SKM-1 (cell line): Measurements from ENCODE around the gene ENTHD1.
"Not testable (repeated sequence)": the region's sequence is repeated elsewhere in the genome, so short reads cannot be mapped to it uniquely, and the experiment has no call there.

Source experiments
- DNase-seq: peaks from one replicate; lab custom pipeline; 2025; ENCODE audit not compliant: unreplicated experiment; lab: John Stamatoyannopoulos, UW

The ENTHD1 gene

DNA sequence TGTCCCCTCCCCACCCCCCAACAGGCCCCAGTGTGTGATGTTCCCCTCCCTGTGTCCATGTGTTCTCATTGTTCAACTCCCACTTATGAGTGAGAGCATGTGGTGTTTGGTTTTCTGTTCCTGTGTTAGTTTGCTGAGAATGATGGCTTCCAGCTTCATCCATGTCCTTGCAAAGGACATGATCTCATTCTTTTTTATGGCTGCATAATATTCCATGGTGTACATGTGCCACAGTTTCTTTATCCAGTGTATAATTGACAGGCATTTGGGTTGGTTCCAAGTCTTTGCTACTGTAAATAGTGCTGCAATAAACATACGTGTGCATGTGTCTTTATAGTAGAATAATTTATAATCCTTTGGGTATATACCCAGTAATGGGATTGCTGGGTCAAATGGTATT lies 159.5 kb downstream of the ENTHD1 start:
- not testable (repeated sequence) for DNase-seq

GRCh38 chr22:39733191-39733590 lies 160.4 kb downstream of the ENTHD1 start:
- no peak for DNase-seq

- DNase-seq, result no peak
Measured at GRCh38 chr22:39732625-39733024, 160.9 kb downstream of the ENTHD1 start.

- no peak for DNase-seq
Measured at GRCh38 chr22:39731881-39732555, 161.5 kb downstream of the ENTHD1 start.

GRCh38 chr22:39731481-39731880 lies 162.1 kb downstream of the ENTHD1 start:
- no peak for DNase-seq

- DNase-seq, result no peak
Measured at GRCh38 chr22:39729141-39729934, 164.2 kb downstream of the ENTHD1 start.

DNA sequence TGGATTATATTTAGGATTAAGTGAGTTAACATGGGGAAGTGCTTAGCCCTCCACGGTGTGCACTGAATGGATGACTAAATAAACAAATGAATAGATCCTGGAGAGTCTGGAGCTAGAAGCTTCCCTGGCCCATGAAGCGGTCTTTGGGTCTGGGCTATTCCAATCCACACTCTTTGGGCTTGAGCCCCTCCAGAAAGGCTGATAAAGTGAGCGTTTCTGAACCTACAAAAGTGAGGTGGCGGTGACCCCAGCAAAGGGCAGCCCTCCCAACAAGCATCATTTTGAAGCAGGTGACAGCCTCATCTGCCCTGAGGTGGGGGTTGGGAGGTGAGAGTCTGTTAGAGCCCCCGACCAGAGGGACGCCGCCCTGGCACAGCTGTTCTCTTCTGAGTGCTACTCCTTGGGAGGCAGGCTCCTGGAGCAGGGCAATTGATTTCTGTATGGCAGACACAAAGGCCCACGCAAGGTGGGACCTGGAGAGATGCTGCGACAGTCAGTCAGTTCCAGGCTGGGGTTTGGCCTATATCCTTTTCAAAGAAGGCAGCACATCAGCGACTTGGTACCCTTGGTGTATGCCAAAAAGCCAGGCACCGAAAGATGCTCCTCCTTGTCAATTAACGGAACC lies 165.2 kb downstream of the ENTHD1 start:
- no peak for DNase-seq

- DNase-seq, result no peak
Measured at GRCh38 chr22:39727541-39727940, 166.0 kb downstream of the ENTHD1 start.

- DNase-seq, result no peak
Measured at GRCh38 chr22:39725351-39726035, 168.1 kb downstream of the ENTHD1 start.

- DNase-seq, result no peak
Measured at GRCh38 chr22:39724857-39725256, 168.7 kb downstream of the ENTHD1 start.

- DNase-seq, result no peak
Measured at GRCh38 chr22:39724390-39724789, 169.2 kb downstream of the ENTHD1 start.

DNA sequence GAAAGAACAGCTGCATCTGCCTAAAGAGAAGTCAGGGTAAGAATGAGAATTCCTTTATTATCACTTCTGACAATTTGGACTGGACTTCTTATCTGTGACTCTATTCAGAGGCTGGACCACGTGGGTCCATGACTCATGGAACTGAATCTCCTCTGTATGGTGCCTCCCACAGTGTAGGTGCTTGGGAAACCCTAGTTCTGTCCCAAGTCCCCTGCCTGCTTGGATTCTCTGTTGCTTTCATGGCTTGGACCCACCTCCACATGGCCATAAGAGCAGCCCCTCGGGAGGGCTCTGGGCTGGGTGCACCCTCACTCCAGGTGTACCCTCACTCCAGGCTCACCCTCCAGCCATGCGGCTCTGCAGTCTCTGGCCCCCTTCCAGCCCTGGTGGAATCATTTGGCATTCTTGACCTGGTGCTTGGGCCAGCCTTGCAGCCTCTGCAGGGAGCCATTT lies 169.6 kb downstream of the ENTHD1 start:
- DNase-seq, result no peak

- DNase-seq, result no peak
Measured at GRCh38 chr22:39723463-39723862, 170.1 kb downstream of the ENTHD1 start.

- no peak for DNase-seq
Measured at GRCh38 chr22:39722501-39722900, 171.1 kb downstream of the ENTHD1 start.

DNA sequence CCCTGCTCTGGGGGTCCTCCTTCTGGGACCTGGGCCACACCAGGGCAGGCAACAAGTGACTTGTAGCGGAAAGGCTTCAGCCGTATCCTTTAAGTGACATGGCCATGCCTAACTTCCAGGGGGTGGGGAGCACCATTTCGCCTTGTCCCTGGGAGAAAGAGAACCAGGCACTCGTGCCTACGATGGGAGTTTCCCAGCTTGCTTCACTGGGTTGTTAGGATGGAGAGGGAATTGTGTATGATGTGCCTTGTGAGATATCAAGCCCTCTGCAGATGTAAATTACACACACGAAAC lies 171.6 kb downstream of the ENTHD1 start:
- no peak for DNase-seq

DNA sequence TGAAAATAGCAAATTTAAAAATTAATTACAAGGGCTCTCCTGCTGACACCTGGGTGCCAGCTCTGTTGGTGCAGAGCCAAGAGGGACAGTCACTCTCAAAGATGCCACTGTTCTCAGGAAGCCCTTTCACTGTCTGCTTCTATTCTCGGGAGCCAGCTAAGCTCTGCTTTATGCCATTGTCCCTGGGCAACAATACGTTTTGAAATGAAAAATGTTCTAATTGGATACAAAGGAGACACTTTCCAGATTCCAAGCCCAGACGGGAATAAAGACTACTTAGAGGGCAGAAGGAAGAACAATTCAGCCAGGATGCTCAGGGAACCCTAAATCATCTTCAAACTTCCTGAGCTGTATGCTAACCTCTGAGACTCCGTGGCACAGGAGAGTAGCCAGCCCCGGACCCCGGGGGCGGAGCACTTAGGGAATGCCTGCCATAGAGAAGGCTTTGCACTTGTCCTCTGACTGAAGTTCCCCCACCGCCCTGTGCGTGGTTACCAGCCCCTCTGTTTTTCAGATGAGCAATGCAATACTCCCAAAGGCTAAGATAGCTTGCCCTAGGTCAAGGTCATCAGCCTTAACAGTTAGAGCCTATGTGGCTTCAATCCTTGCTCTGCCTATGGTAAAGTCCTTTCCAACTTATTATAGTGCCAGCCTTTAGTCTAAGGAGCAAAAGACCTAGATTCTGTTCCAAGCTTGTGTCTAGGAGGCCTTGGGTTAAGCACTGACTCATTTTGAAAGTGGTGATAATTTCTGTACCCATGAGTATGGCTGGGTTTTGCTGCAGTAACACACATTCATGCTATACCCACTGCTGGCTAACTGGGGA lies 172.1 kb downstream of the ENTHD1 start:
- no peak for DNase-seq

DNA sequence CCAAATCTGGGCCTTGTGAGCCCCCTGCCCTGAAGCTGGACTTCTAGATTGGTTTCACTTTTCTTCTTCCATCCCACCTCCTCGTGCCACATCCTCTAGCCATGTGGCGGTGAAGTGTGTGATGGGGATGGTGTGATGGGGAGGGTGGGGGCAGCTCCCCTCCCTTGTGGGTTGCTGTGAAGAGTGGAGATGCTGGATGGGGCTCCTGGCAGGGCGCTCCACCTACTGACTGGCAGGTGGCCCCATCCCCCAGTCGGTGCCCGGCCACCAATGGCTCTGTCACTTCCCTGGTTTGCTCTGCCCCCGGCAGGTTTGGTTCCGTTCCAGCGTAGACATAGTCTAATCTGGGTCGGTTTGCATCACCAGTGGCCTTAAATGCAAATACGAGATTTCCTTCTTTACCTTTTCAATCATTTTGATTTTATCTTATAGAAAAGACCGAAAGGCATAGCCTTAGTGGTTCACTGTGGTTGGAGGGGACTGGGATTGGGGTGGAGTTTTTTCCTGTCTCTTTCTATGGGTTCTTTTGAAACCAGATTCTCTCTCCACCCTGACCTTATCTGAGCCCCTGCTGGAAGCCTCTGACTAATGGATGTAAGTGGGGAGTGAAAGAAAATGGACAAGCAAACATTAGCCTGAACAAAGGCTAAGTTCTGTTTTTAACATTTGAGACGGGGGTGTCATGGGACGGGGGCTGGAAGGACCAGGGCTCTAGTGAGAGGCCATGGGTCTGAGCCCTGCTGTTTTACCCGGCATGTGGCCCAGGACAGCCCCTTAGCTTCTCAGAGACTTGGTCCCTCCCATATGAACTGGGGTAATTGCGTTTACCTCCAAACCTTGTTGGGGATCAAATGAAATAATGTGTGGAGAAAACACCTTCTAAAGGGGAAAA lies 173.8 kb downstream of the ENTHD1 start:
- no peak for DNase-seq

GRCh38 chr22:39718921-39719475 lies 174.6 kb downstream of the ENTHD1 start:
- DNase-seq, result no peak

DNA sequence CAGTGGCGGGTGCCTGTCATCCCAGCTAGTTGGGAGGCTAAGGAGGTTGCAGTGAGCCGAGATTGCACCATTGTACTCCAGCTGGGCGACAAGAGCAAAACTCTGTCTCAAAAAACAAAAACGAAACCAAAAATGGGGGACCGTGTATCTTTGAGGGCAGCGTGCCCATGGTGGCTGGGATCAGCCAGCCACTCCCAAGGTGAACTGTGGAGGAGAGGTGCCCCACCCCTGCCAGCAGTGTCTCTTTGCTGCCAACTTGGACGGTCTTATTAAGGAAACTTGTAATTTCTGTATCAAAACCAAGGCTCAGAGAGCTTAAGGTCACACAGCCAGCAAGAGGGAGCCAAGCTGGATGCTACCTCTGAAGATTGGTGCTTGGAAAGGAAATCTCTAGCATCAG lies 175.4 kb downstream of the ENTHD1 start:
- DNase-seq, result no peak
